Activated naive CD8-positive, alpha-beta T cell treated with anti-CD3 and anti-CD28 coated beads for 36 hours (primary cell): ENCODE data around the gene BMP2K. TPM values are rescaled to one million over a fixed set of nuclear protein-coding genes. Genes with fewer than 3 reads are reported as not detected.

Experiments used
- DNase-seq: peaks from one replicate; pipeline ENCODE4 v3.0.0; 2021
- H3K27ac Mint-ChIP-seq: one replicate; pipeline ENCODE4 v1.8.0; 2022; ENCODE audit warnings: mild to moderate bottlenecking, moderate library complexity, mixed read lengths
- H3K27me3 Mint-ChIP-seq: one replicate; pipeline ENCODE4 v1.8.0; 2022; ENCODE audit warnings: mild to moderate bottlenecking, mixed read lengths
- H3K36me3 Mint-ChIP-seq: one replicate; pipeline ENCODE4 v1.8.0; 2021; ENCODE audit warnings: mild to moderate bottlenecking, mixed read lengths
- H3K4me1 Mint-ChIP-seq: one replicate; pipeline ENCODE4 v1.8.0; 2021; ENCODE audit warnings: mixed read lengths
- H3K4me3 Mint-ChIP-seq: one replicate; pipeline ENCODE4 v1.8.0; 2022; ENCODE audit warnings: mild to moderate bottlenecking, moderate library complexity, mixed read lengths
- H3K9me3 Mint-ChIP-seq: one replicate; pipeline ENCODE4 v1.8.0; 2022; ENCODE audit warnings: mixed read lengths
- total RNA-seq, 2 experiments: library from RNA; stranded (reverse); gene quantifications; one replicate each; pipeline ENCODE4 v1.2.3, GENCODE V29; 2021

BMP2K gene
- total RNA-seq, 2 experiments from 2014 or later = 18.1 to 19.3 TPM

GRCh38 chr4:78939667-78940008 lies 163.5 kb downstream of the BMP2K start:
- Mint-ChIP-seq H3K36me3 (peaks cover 7% of the 10 kb centered on the region), H3K4me1 (peaks cover 31% of the 10 kb centered on the region), H3K27me3 (peaks cover 23% of the 10 kb centered on the region), H3K4me3 (peak overlapping the region; percentile 77), H3K27ac (peak overlapping the region; percentile 67), H3K9me3 (no peaks in the 10 kb centered on the region)
- DNase-seq = no peak

GRCh38 chr4:78940752-78941151 lies 164.6 kb downstream of the BMP2K start:
- Mint-ChIP-seq H3K4me1 (peaks cover 32% of the 10 kb centered on the region), H3K9me3 (no peaks in the 10 kb centered on the region), H3K36me3 (peaks cover 7% of the 10 kb centered on the region), H3K4me3 (no peak overlapping the region), H3K27me3 (peaks cover 25% of the 10 kb centered on the region), H3K27ac (no peak overlapping the region)
- DNase-seq = no peak

DNA sequence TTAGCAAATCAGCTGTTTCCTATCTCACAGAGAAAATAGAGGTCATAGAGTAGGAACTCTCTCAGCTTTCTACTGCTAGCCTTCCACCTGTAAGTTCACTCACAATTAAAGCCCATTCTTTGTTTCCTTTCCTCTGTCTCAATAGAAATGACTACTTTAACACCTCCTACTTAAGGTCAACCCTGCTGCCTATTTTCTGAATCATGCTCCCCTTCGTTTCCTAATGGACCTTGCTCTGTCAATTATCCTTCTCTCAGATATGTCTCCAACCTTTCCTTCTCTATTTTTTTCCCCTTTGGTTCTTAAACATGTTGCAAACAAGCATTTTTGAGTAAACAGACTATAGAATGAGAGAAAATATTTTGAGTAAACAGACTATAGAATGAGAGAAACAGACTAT lies 168.2 kb downstream of the BMP2K start:
- no peak for DNase-seq
- no peaks in the 10 kb centered on the region for H3K36me3 Mint-ChIP-seq
- H3K4me1 Mint-ChIP-seq = peaks cover 13% of the 10 kb centered on the region
- H3K4me3 Mint-ChIP-seq = no peak overlapping the region
- H3K27me3 Mint-ChIP-seq = peaks cover 45% of the 10 kb centered on the region
- H3K9me3 Mint-ChIP-seq = no peaks in the 10 kb centered on the region
- H3K27ac Mint-ChIP-seq = no peak overlapping the region

GRCh38 chr4:78945651-78946179 lies 169.6 kb downstream of the BMP2K start:
- Mint-ChIP-seq H3K9me3 (no peaks in the 10 kb centered on the region), H3K4me1 (peaks cover 6% of the 10 kb centered on the region), H3K36me3 (no peaks in the 10 kb centered on the region), H3K27me3 (peaks cover 45% of the 10 kb centered on the region), H3K4me3 (no peak overlapping the region), H3K27ac (no peak overlapping the region)
- no peak for DNase-seq

- Mint-ChIP-seq H3K36me3 (no peaks in the 10 kb centered on the region), H3K4me3 (no peak overlapping the region), H3K27me3 (peaks cover 32% of the 10 kb centered on the region), H3K9me3 (no peaks in the 10 kb centered on the region), H3K27ac (no peak overlapping the region), H3K4me1 (peaks cover 1% of the 10 kb centered on the region)
- DNase-seq = no peak
These were observed 173.6 kb downstream of the BMP2K start for GRCh38 chr4:78949735-78950134.

DNA sequence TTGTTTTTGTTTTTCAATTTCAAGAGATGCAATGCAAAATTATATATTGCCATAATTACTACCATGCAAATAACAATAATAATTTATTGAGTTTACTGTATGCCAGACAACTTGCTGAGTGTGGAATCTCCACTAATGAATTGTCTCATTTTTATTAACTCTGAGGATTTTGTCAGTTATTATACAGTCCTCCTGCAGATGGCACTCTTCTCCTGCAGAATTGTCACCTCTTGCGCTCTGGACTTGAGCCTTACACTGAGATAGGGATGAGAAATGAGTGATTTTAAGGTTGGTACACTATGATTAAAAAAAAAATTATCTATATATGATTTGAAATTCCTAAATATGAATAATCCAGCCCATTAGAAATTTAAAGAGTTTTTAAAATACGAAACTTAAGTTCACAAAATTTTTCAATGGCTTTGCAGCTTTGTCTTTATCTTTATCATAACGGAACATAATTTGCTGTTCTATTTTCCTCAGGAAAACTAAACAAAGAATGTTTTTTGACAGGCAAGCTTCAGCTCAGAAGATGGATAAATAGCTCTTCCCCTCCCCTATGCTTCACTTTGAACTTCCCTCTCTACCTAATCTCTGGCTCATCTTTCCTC lies 175.8 kb downstream of the BMP2K start:
- Mint-ChIP-seq H3K9me3 (no peaks in the 10 kb centered on the region), H3K4me3 (no peak overlapping the region), H3K27me3 (peaks cover 18% of the 10 kb centered on the region), H3K27ac (no peak overlapping the region), H3K36me3 (no peaks in the 10 kb centered on the region), H3K4me1 (no peaks in the 10 kb centered on the region)
- peak; percentile 8 for DNase-seq

- no peak overlapping the region for H3K27ac Mint-ChIP-seq
- no peaks in the 10 kb centered on the region for H3K9me3 Mint-ChIP-seq
- no peak overlapping the region for H3K4me3 Mint-ChIP-seq
- H3K36me3 Mint-ChIP-seq = no peaks in the 10 kb centered on the region
- peaks cover 11% of the 10 kb centered on the region for H3K27me3 Mint-ChIP-seq
- no peaks in the 10 kb centered on the region for H3K4me1 Mint-ChIP-seq
- no peak for DNase-seq
These were observed 177.1 kb downstream of the BMP2K start for GRCh38 chr4:78953231-78953630.

DNA sequence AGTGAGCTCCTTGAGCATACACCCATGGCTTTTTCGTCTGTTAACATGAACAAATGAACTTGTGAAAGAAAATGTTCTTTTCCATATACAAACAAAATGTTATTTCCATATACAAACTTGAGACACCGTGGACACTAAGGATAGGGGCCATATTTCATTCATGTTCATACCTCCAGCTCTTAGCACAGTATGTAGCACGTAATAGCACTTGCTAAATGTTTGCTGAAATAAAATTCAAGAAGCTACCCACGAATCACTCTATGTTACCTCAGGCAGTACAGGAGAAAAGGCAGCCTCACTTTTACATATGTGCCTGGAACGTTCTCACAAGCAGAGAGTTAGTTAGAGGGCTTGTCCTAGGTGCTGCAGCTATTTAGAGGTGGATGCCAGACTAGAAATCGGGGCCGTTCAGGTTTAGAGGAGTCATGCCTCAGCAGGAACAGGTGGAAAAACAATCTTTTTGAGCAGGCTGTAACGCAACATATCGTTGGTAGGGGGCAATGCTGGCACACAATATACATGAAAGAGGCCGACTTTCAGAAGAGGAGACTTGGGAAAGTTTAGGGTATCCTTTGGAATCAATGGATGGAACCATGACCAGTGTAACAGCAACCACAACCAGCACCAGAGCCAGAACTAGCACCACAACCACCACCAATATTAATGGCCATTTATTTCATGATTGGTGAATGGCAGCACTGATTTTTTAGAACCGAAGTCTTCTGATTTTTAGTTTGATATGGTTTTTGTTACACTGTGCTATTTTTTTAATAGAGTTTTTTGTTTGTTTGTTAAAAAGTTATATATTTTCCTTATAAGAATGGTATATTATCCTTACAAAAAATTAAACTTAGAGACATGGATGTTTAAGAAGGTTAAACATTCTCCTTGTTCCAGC lies 177.9 kb downstream of the BMP2K start:
- H3K4me3 Mint-ChIP-seq = no peak overlapping the region
- DNase-seq = no peak
- peaks cover 10% of the 10 kb centered on the region for H3K27me3 Mint-ChIP-seq
- H3K4me1 Mint-ChIP-seq = no peaks in the 10 kb centered on the region
- no peaks in the 10 kb centered on the region for H3K9me3 Mint-ChIP-seq
- H3K27ac Mint-ChIP-seq = no peak overlapping the region
- no peaks in the 10 kb centered on the region for H3K36me3 Mint-ChIP-seq

DNA sequence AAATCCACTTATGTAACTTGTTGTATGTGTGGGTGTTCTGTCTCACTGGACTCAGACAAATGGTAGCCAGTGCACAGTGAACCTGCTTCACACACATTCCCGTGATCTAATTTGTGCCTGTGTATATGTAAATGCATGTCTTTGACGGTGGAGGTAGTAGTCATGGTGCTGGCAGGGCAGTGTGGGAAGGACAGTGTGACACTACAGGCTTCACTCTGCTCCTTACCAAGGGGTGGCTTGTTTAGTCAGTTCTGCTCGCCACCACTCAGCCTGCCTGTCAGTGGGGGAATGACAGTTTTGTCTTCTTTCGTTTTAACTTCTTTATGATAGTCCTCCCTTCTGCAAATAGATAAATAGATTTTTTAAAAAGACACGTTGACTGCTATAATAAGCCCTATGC lies 180.8 kb downstream of the BMP2K start:
- Mint-ChIP-seq H3K36me3 (no peaks in the 10 kb centered on the region), H3K9me3 (no peaks in the 10 kb centered on the region), H3K27ac (no peak overlapping the region), H3K4me1 (no peaks in the 10 kb centered on the region), H3K27me3 (peaks cover 6% of the 10 kb centered on the region), H3K4me3 (no peak overlapping the region)
- no peak for DNase-seq

- Mint-ChIP-seq H3K4me3 (no peak overlapping the region), H3K27ac (no peak overlapping the region), H3K27me3 (no peaks in the 10 kb centered on the region), H3K9me3 (no peaks in the 10 kb centered on the region), H3K36me3 (no peaks in the 10 kb centered on the region), H3K4me1 (no peaks in the 10 kb centered on the region)
- DNase-seq = no peak
These were observed 184.8 kb downstream of the BMP2K start for GRCh38 chr4:78960926-78961325.

Other genes starting within 250 kb of the BMP2K start
- gene ANXA3, start 224.6 kb upstream of the BMP2K start, total RNA-seq = 1 to 10 TPM; 2.8 to 3.4 TPM
- 1 to 10 TPM; 9.6 to 9.8 TPM for gene PAQR3, start 163.1 kb downstream of the BMP2K start, total RNA-seq